NCI-H2081 (cell line): ENCODE measurements around the gene STOM.

Experiments used
- DNase-seq, 2 experiments: peaks; one replicate each; lab custom pipeline; 2025; lab: John Stamatoyannopoulos, UW

STOM gene

DNA sequence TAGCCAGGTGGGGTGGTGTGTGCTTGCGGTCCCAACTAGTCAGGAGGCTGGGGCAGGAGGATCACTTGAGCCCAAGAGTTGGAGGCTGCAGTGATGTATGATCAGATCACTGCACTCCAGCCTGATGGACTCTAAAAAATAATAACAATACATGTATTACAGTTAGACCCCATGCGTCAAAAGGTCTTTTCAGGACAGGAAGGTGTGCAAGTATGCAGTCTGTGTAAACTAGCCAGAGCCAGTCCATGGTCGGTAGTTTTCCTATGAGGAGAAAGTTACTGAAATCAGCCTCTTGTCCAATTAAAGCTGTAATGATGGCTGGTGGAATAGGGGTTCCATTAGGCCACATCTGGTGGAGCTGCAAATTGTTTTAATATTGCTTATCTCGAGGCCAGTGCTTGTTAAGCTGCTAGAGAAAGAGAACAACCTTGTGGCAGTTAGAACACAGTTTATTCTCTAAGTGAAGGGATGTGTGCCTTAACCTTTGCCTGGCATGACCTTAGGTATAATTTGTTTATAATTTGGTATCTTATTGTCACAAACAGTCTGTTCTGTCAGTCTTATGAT, 1.5 kb upstream of the STOM start:
- DNase-seq, result no peak

DNA sequence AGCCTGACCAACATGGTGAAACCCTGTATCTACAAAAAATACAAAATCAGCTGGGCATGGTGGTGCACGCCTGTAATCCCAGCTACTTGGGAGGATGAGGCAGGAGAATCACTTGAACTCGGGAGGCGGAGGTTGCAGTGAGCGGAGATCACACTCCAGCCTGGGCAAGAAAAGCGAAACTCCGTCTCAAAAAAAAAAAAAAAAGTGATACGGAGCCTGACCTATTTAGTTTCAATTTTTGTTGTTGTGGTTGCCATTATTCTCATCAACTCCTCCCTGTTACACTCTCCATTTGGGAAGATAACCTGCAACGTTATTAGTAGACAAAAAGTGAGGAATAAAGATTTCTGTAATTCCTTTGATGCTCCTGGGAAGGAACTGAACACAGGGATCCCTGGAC, 1.3 kb downstream of the STOM start:
- DNase-seq, result no peak

DNA sequence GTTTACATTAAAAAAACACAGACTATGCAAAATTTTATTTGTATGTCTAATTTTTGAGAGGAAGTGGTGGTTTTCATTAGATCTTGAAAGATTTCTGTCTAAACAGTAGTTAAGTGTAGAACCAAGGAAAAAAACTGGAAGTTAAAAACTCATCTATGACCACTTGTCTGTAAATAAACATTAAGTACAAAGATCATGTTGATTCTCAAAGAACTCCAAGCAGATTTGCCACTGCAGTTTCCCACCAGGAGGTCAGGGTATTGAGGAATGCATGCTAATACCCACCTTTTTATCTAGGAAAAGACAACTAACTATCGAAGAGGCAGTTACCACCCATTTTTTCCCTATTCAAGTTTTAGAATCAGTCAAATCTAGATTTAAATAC, 1.9 kb downstream of the STOM start:
- no peak for DNase-seq

DNA sequence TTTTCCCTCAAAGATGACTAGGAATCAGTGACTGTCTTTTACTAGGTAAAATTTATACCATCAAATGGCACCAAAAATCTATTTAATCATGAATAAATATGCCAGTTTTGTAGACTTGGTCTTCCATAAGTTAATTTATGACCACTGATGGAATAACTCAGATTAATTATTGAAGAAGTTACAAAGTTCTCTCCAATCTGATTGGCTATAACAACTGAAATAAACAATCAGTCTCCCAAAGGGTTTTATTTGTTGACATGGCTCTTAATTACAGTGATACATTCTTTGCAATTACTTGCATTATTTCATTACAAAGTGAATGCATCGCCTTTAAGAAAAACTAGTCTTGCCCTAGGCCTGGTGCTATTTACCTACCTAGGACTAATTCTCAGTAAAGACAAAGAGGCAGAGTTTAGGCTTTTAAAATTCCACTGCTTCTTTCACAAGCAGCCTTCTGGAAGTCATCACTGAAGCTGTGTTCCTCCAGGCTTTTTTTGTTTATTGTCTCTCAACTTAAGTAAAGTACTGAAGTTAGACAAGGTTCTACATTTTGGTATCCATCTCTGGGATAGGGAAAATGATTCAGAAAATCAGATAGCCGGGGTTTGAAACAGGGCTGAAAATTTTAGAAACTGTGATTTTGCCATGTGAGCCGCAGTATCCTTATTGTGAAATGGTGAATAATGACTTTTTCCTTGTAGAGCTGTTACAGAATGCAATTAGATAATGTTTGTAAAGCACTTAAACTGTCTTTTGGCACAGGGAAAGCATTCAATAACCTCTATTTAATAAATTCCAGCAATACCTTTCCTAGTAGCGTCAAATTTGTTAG, 2.5 kb downstream of the STOM start:
- no peak for DNase-seq

DNA sequence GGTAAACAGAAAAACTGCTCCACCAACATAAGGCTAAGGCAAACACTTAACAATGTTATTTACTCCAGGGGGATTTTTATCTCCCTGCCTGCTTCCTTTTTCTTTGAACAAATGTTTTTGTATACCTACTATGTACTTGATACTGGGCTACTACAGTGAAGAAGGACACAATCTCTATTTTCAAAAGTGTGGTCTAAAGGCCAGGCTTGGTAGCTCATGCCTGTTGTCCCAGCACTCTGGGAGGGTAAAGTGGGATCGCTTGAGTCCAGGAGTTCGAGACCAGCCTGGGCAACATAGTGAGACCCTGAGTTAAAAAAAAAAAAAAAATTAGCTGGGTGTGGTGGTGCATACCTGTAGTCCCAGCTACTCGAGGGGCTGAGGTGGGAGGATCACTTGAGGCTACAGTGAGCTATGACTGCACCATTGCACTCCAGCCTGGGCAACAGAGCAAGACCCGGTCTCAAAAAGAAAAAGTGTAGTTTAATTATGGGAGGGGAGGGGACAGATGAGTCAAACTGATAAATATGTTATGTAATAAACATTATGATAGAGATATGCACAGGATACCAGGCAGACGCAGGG, 3.3 kb downstream of the STOM start:
- DNase-seq, result no peak

DNA sequence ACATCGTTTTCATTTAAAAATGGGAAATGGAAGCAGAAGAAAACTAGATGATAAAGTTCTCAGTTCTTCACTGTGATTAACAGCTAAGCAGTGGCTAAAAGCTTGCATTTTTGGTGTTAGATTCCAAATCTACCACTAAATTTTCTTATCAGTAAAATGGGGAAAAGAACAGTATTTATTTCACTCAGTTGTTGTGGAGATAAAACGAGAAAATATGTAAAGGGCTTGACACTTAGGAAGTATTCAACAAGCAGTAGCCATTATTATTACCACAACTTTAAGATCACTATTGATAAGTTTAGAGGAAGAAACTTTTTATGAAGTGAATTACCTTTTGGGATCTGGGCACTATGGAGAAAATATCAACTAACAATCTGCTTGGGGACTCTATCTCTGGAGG, 4.5 kb downstream of the STOM start:
- no peak for DNase-seq

DNA sequence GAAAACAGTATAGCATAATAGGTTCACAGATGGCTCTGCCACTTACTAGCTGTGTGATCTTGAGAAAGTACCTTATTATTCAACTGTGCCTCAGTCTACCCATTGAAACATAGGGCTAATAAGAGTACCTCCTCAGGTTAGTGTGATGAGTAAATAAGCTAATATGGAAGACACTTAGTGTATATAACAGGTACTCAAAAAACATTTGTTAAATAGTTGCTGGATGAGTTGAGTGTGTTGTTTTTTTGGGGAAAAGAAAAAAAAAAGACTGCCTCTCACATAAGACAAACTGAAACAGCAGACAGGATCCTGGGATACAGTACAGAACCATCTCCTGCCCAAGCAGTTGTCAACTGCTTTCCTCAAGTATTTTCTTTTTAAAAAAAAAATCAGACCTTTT, 5.2 kb downstream of the STOM start:
- DNase-seq, result no peak

DNA sequence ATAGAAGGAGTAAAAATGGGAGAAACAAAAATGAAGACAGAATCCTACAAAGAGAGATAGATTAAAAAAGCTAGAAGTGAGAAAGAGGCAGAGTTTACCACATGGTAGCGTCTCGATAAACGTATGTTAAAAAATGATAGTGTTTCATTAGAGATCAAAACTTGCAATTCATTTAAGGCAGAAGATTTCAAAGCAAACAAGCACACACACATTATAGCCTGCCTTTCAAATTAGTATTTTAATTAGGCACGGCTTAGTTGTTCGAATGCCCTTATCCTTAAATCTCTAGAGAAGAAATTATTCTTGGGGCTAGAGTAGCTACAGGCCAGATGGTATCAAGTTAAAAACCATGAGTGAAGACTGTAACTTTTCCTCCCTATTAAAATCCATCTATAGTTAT, 6.0 kb downstream of the STOM start:
- no peak for DNase-seq

DNA sequence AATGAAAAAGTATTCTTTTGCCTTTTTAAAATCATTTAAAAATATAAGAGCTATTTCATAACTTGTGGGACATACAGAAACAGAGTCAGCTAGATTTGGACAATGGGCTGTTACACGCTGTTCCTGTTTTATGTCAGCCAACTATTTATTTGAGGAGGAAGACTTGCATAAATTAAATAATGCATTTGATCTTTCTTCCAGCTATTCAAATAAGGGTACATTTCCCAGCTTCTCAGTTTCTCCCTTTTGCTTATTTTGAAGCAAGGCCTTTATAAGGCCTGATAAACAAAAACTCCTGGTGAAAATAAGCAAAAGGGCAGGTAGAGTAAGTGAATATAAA, 6.5 kb downstream of the STOM start:
- no peak for DNase-seq

DNA sequence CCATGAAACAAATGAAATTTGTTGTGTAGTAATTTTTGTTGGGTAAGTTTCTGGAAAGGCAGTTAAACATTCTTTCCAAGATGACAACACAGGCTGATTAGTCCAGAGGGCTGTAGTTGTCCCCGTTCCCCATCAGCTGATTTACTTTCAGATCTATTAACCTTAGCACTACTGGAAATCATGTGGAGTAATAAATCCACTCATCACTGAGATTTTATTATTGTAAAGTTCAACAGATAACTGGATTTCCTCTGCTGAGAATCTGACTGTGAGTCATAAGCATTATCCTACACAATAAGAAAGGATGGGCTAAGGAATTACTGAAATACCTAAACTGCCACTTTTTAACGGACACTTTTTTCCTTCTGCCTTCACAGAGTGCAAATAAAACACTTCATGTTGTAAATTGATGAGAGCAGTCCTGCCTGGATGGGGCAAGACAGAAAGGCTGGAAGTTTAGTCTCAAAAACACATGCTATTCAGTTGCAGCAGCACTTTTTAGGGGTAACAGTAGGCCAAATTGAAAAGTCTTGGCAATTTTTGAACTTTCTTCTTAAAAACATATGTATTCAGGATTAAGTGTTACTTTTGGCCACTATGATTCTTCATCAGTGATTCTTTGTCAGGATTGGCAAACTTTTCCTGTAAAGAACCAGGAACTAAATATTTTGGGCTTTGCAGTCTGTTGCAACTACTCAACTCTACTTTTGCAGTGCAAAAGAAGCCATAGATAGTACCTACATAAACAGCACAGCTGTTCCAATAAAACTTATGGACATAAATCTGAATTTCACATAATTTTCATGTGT, 7.0 kb downstream of the STOM start:
- no peak for DNase-seq

DNA sequence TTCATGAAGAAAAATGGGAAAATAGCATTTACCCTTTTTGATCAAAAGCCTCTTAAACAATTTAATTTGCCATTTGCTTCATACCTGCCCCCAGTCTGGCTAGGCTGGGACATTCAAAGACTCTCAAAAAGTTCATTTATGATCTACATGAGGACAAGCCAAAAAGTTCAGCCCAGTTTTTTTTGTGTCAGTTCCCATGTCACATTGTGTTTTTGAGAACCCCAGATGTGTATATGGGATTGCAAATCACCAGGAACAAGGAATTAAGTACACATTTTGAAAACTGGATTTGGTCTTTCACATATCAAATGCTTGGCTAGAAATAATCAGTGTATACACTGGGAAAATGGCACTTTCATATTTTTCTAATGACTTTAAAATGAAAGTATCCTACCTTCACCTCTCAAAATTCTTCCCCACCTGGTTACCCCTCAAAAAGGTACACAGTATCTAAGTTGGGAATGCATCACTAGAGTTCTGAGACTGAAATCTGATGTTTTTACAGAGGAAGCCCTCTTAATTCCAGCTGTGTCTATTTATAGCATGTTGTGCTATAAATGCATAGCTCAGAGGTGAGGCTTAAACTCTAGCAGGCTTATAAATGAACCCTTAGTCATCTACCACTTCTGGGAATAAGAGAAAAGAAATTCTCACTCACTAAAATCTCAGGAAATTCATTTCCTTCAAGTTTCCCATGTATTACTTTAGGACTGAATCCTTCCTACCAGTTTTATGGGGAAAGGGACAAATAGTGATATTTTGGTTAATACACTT, 9.3 kb downstream of the STOM start:
- DNase-seq, result no peak

DNA sequence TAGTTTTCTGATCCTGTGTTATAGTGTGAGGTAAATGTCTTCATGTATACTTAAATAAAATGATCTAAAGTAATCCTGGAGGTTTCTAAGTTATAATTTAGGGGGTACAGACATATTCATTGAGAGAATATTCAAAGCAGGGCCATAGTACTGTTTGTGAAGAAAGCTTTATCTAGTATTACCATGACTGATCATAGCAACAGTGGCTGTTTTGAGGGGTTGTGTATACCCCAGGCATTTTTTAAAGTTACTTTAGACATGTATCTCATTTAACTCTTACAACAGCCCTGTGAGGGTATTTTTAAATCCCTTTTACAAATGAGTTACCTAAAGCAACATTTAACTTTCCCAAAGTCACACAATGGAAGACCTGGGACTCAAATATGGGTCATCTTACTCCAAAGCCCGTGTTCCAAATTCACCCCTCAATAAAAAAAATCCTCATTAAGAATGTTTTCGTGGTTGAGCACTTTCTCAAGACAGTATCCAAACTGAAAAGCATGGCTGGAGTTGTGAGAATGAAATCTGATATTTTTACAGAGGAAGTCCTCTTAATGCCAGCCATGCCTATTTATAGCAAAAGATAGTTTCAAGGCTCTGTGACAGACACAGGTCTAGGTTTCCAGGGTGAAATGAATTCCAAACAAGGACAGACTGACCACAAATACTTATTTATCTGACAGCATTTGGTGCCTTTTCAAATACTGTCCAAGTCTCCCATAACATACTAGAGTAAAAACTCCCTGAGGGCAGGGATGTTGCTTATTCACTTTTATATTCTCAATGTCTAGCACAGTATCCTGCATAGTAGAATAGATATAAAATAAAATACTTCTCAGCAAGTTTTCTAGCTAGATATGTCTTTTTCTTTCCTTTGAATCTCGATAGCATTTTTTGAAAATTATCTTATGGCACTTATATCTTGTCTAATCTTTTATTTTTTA, 10.4 kb downstream of the STOM start:
- no peak for DNase-seq

DNA sequence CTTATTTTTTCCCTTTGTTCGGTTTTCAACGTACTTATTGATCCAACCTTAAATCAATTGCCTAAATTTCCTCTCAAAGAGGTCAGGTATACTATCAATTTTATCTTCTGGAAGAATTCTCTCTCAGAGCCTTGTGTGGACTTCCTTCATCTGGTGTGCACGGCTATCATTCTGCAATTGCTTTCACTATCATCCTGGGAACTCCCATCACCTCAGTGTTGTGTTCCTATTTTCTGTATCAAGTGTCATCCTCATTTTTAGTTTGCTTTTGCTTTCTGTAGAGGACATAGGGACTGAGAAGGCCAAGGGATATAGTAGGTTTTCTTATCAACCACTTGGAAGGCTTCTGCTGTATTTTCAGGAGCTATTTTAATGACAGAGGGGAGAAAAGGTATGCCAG, 11.3 kb downstream of the STOM start:
- no peak for DNase-seq

DNA sequence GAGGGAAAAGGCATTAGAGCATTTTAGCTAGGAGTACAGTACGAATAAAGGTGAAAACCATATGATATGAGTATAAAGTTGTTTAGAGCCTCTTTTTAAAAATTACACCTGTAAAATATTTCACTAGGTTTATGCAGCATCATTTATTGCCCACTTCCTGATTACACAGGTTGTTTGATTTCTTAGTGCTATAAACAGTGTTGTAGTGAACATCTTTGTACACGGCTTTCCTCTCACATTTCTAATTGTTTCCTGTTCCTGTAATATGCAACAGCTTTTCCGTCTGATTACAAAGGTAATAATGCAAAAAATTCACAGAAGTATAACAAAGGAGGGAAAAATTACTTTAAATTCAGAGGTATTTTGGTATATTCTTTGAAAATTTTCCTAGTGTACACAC, 13.0 kb downstream of the STOM start:
- no peak for DNase-seq

DNA sequence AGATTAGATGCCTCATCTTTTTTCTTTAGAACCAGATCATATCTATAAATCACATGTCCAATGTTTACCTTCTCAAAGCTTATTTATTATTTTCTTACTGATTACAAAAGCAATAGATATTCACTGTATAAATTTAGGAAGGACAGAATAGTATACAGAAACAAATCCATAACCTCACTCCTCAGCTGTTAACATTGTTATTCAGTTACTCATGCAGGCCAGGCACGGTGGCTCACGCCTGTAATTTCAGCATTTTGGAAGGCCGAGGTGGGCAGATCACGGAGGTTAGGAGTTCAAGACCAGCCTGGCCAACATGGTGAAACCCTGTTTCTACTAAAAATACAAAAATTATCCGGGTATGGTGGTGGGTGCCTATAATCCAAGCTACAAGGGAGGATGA, 15.3 kb downstream of the STOM start:
- no peak for DNase-seq

DNA sequence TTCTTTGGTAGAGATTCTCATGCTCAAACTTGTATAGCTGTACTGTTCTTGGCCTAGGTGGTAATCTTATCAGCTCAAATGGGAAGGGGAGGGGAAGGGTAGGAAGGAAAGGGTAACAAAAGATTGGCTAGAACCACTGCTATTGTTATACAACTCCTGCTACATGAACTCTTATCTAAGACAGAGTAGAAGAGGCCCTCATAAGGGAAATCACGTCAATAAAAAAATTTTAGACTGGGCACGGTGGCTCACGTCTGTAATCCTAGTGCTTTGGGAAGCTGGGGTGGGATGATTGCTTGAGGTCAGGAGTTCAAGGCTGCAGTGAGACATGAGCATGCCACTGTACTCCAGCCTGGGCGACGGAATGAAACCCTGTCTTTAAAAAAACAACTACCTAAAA, 15.9 kb downstream of the STOM start:
- DNase-seq, result no peak

DNA sequence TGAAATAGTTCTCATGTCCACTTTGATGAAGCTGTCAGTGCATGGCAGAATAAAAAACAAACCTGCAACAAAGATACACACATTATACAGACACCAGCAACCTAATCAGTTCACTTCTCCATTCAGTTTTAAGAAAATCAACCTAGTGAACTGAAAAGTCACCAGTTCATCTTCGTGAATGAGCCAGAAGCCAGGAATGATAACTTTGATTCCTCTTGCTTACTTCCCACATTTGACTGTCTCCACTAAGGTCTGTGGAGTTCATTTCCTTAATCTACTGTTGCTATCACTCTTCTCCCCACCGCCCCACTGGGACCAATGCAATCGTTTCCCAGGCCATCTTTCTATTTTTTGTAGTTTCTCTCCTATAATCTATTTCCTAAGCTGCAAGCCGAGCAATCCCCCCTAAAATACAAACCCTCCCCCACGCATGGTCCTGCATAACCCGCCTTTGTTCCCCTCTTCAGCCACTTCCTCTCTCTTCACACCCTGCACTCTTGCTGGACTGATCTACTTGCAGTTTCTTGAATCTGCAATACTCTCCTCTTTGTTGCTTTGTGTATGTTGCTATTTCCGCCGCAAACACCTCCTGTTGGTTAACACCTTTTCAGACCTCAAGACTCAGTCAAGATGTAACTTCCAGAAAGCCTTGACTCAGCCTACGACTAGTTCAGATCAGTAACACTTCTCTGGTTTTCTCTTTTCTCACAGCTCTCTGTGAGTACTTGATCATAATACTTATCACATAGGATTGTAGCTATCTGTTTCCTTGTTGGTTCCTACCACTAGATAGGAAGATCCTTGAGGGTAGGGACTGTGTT, 16.6 kb downstream of the STOM start:
- no peak for DNase-seq

DNA sequence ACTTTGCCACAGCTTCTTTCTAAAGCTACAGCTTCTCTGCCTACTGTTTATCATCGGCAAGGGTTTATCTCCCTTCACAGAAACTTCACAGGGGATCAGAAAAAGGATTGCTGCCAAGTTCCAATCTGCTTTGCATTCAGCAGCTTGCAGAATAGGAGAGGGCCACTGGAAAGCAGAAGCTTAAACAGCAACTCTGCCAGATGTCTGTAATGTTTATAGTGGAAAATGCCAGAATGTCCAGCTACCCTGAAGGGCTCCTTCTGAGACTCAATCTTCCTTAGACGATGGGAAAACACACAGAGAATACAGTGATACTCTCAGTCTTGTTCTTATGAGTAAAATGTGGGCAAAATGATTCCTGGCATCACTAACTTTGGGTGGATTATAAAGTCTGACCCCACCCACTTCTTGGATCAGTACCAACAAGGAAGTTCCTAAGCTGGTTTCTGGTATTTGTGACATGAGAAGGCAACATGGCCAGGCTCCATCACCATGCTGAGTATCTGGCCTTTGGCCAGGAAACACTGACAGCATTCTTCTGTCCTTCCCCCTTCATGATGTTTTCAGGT, 19.0 kb downstream of the STOM start:
- peak; percentile 2 to 51 for DNase-seq

DNA sequence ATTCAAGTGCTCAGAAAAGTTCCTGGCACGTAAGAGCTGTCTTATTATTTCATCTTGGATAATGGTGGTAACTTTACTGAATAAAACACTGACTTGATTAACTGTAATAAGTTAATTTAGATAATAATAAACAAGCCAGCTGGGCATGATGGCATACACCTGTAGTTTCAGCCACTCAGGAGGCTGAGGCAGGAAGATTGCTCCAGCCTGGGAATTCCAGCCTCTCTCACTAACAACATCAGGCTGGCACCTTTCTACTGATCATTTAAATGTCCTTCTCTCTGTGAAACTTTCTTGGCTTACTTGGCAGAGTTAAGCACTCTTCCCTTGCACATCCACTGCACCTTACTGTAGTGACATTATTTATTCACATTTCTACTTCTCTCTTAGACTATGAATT, 20.0 kb downstream of the STOM start:
- no peak for DNase-seq

DNA sequence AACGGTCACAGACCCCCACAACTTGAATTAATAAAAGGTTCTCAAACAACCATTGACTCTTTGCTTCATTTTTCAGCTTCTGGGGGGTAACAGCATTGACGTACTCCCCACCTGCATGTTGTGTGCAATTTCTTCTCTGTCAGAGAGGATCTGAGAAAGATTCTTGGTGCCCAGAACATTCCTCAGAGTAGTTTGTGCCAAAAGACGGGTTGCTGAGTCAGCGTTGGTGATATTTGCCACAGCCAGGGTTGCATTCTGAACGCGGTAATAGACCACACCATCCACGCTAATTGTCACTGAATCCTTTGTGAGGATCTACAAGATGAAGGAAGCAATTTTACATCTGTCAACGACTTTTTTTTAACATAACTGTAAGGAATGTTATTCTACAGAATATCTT, 21.0 kb downstream of the STOM start:
- DNase-seq, result no peak
